Measurements from ENCODE around the gene ZNF697. TPM values are rescaled to one million over a fixed set of nuclear protein-coding genes. Genes with fewer than 3 reads are reported as not detected.

Gene ZNF697
- total RNA-seq, 1 experiment from 2014 or later = 4.8 TPM

GRCh38 chr1:119646521-119647227, 1.4 kb downstream of the ZNF697 start:
- TF ChIP-seq, protein P1, sequence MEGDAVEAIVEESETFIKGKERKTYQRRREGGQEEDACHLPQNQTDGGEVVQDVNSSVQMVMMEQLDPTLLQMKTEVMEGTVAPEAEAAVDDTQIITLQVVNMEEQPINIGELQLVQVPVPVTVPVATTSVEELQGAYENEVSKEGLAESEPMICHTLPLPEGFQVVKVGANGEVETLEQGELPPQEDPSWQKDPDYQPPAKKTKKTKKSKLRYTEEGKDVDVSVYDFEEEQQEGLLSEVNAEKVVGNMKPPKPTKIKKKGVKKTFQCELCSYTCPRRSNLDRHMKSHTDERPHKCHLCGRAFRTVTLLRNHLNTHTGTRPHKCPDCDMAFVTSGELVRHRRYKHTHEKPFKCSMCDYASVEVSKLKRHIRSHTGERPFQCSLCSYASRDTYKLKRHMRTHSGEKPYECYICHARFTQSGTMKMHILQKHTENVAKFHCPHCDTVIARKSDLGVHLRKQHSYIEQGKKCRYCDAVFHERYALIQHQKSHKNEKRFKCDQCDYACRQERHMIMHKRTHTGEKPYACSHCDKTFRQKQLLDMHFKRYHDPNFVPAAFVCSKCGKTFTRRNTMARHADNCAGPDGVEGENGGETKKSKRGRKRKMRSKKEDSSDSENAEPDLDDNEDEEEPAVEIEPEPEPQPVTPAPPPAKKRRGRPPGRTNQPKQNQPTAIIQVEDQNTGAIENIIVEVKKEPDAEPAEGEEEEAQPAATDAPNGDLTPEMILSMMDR (conservative IDR thresholded peaks at IDR 0.05; ENCODE audit: low read depth, low read length) = no peak
- no TSS peak for BruUV-seq (replicated peaks)
- ChIA-PET CTCF (interaction anchor here (1.7 kb wide), 1 partner anchor 28 kb away, joined by 6 read pairs; no protein-coding TSS in a partner anchor), POLR2A (ENCODE audit: low non-redundant PET) (no interaction called here)
- Histone ChIP-seq H3K27me3 (replicated peaks; ENCODE audit: insufficient read depth, low read depth, low read length, poor library complexity) (peaks cover 3% of the 10 kb centered on the region), H3K27ac (ENCODE audit: low read depth, low read length, poor library complexity, severe bottlenecking) (no peak overlapping the region), H3K4me1 (ENCODE audit: insufficient read depth, low read length, poor library complexity, severe bottlenecking) (peaks cover 8% of the 10 kb centered on the region), H3K4me3 (ENCODE audit: low read depth, low read length, poor library complexity, severe bottlenecking) (peak overlapping the region; percentile 74), H3K9me3 (ENCODE audit: low read depth, low read length, poor library complexity, severe bottlenecking) (no peaks in the 10 kb centered on the region), H3K36me3 (ENCODE audit: insufficient read depth, low read length, poor library complexity, severe bottlenecking) (no peaks in the 10 kb centered on the region)
- DNase-seq (ENCODE audit: low spot score) = no peak
- intact Hi-C loops (cut with micrococcal nuclease; ENCODE audit: unreplicated experiment) = loop anchor here (2.0 kb wide), 1 partner anchor 20 kb away; no protein-coding TSS in a partner anchor

DNA sequence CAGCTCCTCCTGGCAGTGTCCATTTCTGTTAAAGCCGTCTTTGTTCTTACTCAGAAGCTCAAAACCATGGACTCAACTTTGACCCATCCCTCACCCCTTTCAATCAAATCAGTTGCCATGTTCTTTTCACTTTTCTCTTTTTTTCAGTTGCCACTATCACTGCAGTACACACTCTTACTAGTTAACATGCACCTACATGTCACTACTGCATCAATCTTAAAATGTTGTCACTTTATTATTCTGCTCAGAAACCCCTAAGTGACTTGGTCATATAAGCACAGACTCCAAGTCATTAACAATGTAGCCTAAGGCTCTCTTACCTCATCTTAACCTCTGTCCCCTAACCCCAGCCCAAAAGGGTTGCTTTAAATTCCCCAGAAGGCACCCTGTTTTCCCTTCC, 9.0 kb downstream of the ZNF697 start:
- intact Hi-C loops (cut with micrococcal nuclease; ENCODE audit: unreplicated experiment) = no loop called here
- Histone ChIP-seq H3K36me3 (ENCODE audit: insufficient read depth, low read length, poor library complexity, severe bottlenecking) (no peaks in the 10 kb centered on the region), H3K9me3 (ENCODE audit: low read depth, low read length, poor library complexity, severe bottlenecking) (no peaks in the 10 kb centered on the region), H3K4me3 (ENCODE audit: low read depth, low read length, poor library complexity, severe bottlenecking) (no peak overlapping the region), H3K27ac (ENCODE audit: low read depth, low read length, poor library complexity, severe bottlenecking) (no peak overlapping the region), H3K4me1 (ENCODE audit: insufficient read depth, low read length, poor library complexity, severe bottlenecking) (no peaks in the 10 kb centered on the region), H3K27me3 (replicated peaks; ENCODE audit: insufficient read depth, low read depth, low read length, poor library complexity) (no peaks in the 10 kb centered on the region)
- ChIA-PET POLR2A (ENCODE audit: low non-redundant PET) (no interaction called here), CTCF (no interaction called here)
- TF ChIP-seq EZH2 (IDR thresholded peaks at IDR 0.05; ENCODE audit: borderline replicate concordance, low read depth, low read length, poor library complexity, severe bottlenecking) = no peak
- TF ChIP-seq, protein P1 (conservative IDR thresholded peaks at IDR 0.05; ENCODE audit: low read depth, low read length) = no peak
- DNase-seq (ENCODE audit: low spot score) = no peak
- BruUV-seq (replicated peaks) = no TSS peak

- no peak for TF ChIP-seq EZH2 (IDR thresholded peaks at IDR 0.05; ENCODE audit: borderline replicate concordance, low read depth, low read length, poor library complexity, severe bottlenecking)
- TF ChIP-seq, protein P1 (conservative IDR thresholded peaks at IDR 0.05; ENCODE audit: low read depth, low read length) = no peak
- Histone ChIP-seq H3K27ac (ENCODE audit: low read depth, low read length, poor library complexity, severe bottlenecking) (no peak overlapping the region), H3K27me3 (replicated peaks; ENCODE audit: insufficient read depth, low read depth, low read length, poor library complexity) (no peaks in the 10 kb centered on the region), H3K36me3 (ENCODE audit: insufficient read depth, low read length, poor library complexity, severe bottlenecking) (no peaks in the 10 kb centered on the region), H3K4me1 (ENCODE audit: insufficient read depth, low read length, poor library complexity, severe bottlenecking) (no peaks in the 10 kb centered on the region), H3K9me3 (ENCODE audit: low read depth, low read length, poor library complexity, severe bottlenecking) (no peaks in the 10 kb centered on the region), H3K4me3 (ENCODE audit: low read depth, low read length, poor library complexity, severe bottlenecking) (no peak overlapping the region)
- intact Hi-C loops (cut with micrococcal nuclease; ENCODE audit: unreplicated experiment) = no loop called here
- no TSS peak for BruUV-seq (replicated peaks)
- ChIA-PET POLR2A (ENCODE audit: low non-redundant PET) (no interaction called here), CTCF (no interaction called here)
- DNase-seq (ENCODE audit: low spot score) = no peak
Observed at GRCh38 chr1:119637710-119638109, 10.4 kb downstream of the ZNF697 start.

Data from A673 (cell line).